H9 (cell line): Measurements from ENCODE around the gene IRF2. TPM values are rescaled to one million over a fixed set of nuclear protein-coding genes. Genes with fewer than 3 reads are reported as not detected.

Experiments used
- DNase-seq: peaks from one replicate; pipeline ENCODE4 v3.0.0-alpha.2; 2017
- H2AFZ ChIP-seq: one replicate; pipeline ENCODE4 v1.6.1; 2013; ENCODE audit warnings: mild to moderate bottlenecking, low read length, control low read depth, moderate library complexity
- H2AK5ac ChIP-seq: 2 replicates; pipeline ENCODE4 v1.6.1; 2013; ENCODE audit warnings: low read length, control low read depth, mixed read lengths; ENCODE audit not compliant: insufficient read length
- H2BK120ac ChIP-seq: one replicate; pipeline ENCODE4 v1.6.1; 2013; ENCODE audit warnings: low read depth, mild to moderate bottlenecking, low read length, control low read depth, inconsistent platforms; ENCODE audit not compliant: poor library complexity, severe bottlenecking
- H2BK12ac ChIP-seq: 2 replicates; pipeline ENCODE4 v1.6.1; 2013; ENCODE audit warnings: low read length, control low read depth, mixed read lengths, low read depth; ENCODE audit not compliant: insufficient read length
- H2BK15ac ChIP-seq: 2 replicates; pipeline ENCODE4 v1.6.1; 2013; ENCODE audit warnings: low read depth, low read length, control low read depth
- H2BK20ac ChIP-seq: one replicate; pipeline ENCODE4 v1.6.1; 2013; ENCODE audit warnings: low read depth, mild to moderate bottlenecking, low read length, control low read depth, inconsistent platforms; ENCODE audit not compliant: poor library complexity, severe bottlenecking
- H2BK5ac ChIP-seq: 2 replicates; pipeline ENCODE4 v1.6.1; 2013; ENCODE audit warnings: low read length, control low read depth, mixed read lengths; ENCODE audit not compliant: insufficient read length
- H3K14ac ChIP-seq: 2 replicates; pipeline ENCODE4 v1.6.1; 2013; ENCODE audit warnings: low read length, control low read depth; ENCODE audit not compliant: insufficient read depth
- H3K18ac ChIP-seq: 2 replicates; pipeline ENCODE4 v1.6.1; 2013; ENCODE audit warnings: low read depth, mild to moderate bottlenecking, mixed read lengths, low read length, control low read depth; ENCODE audit not compliant: insufficient read length
- H3K23ac ChIP-seq: 2 replicates; pipeline ENCODE4 v1.6.1; 2013; ENCODE audit warnings: low read length, control low read depth, mixed read lengths, low read depth; ENCODE audit not compliant: insufficient read length
- H3K23me2 ChIP-seq: 2 replicates; pipeline ENCODE4 v1.6.1; 2013; ENCODE audit warnings: low read depth, mild to moderate bottlenecking, mixed read lengths, low read length, control low read depth; ENCODE audit not compliant: insufficient read length, poor library complexity, severe bottlenecking
- H3K27ac ChIP-seq: 2 replicates; pipeline ENCODE4 v1.5.1; 2013; ENCODE audit warnings: low read length, control low read depth, mixed read lengths, low read depth; ENCODE audit not compliant: insufficient read length
- H3K27me3 ChIP-seq: 2 replicates; pipeline ENCODE4 v1.6.1; 2013; ENCODE audit warnings: low read length, control low read depth, inconsistent platforms; ENCODE audit not compliant: insufficient read depth
- H3K4ac ChIP-seq: 2 replicates; pipeline ENCODE4 v1.6.1; 2013; ENCODE audit warnings: low read depth, mild to moderate bottlenecking, control low read depth, inconsistent platforms, low read length, moderate library complexity
- H3K4me1 ChIP-seq: 2 replicates; pipeline ENCODE4 v1.6.1; 2013; ENCODE audit warnings: low read length, control low read depth, inconsistent platforms; ENCODE audit not compliant: insufficient read depth
- H3K4me2 ChIP-seq: 2 replicates; pipeline ENCODE4 v1.6.1; 2013; ENCODE audit warnings: low read length, control low read depth, mixed read lengths; ENCODE audit not compliant: insufficient read length, insufficient read depth
- H3K56ac ChIP-seq: 2 replicates; pipeline ENCODE4 v1.6.1; 2013; ENCODE audit warnings: low read depth, mild to moderate bottlenecking, mixed read lengths, low read length, control low read depth; ENCODE audit not compliant: insufficient read length
- H3K79me1 ChIP-seq: 2 replicates; pipeline ENCODE4 v1.6.1; 2013; ENCODE audit warnings: low read depth, mild to moderate bottlenecking, moderate library complexity, low read length, control low read depth, inconsistent platforms; ENCODE audit not compliant: insufficient read depth, poor library complexity, severe bottlenecking
- H3K79me2 ChIP-seq: 2 replicates; pipeline ENCODE4 v1.6.1; 2013; ENCODE audit warnings: low read length, control low read depth, inconsistent platforms; ENCODE audit not compliant: insufficient read depth
- H3K9ac ChIP-seq: 2 replicates; pipeline ENCODE4 v1.6.1; 2013; ENCODE audit warnings: low read length, control low read depth, mixed read lengths; ENCODE audit not compliant: insufficient read length; ENCODE audit errors: extremely low read depth
- H3K9me3 ChIP-seq: one replicate; pipeline ENCODE4 v1.6.1; 2013; ENCODE audit warnings: low read depth, low read length, inconsistent platforms; ENCODE audit not compliant: control insufficient read depth
- H3T11ph ChIP-seq: one replicate; pipeline ENCODE4 v1.6.1; 2013; ENCODE audit warnings: mild to moderate bottlenecking, low read length, control low read depth, inconsistent platforms
- H4K20me1 ChIP-seq: one replicate; pipeline ENCODE4 v1.6.1; 2013; ENCODE audit not compliant: control insufficient read depth, insufficient read length, insufficient read depth
- H4K5ac ChIP-seq: 2 replicates; pipeline ENCODE4 v1.6.1; 2013; ENCODE audit warnings: low read depth, mild to moderate bottlenecking, mixed read lengths, low read length, control low read depth; ENCODE audit not compliant: insufficient read length
- H4K8ac ChIP-seq: replicated peaks from 2 replicates; pipeline ENCODE4 v1.6.1; 2013; ENCODE audit warnings: low read length, control low read depth, mixed read lengths, low read depth; ENCODE audit not compliant: insufficient read length
- H4K91ac ChIP-seq: 2 replicates; pipeline ENCODE4 v1.6.1; 2013; ENCODE audit warnings: low read depth, mild to moderate bottlenecking, moderate library complexity, mixed read lengths, low read length, control low read depth; ENCODE audit not compliant: insufficient read length
- H3K27ac Mint-ChIP-seq, 3 experiments: 2 replicates in 2 of 3; 3 replicates in 1 of 3; pipeline ENCODE4 v1.8.0; 2020 to 2021; ENCODE audit warnings: mixed read lengths in 3 of 3, mild to moderate bottlenecking in 1 of 3, moderate library complexity in 1 of 3
- H3K27me3 Mint-ChIP-seq: 2 replicates; pipeline ENCODE4 v1.8.0; 2021; ENCODE audit warnings: low read depth, mild to moderate bottlenecking, moderate library complexity, mixed read lengths
- H3K36me3 Mint-ChIP-seq, 3 experiments: 2 replicates in 2 of 3; 3 replicates in 1 of 3; pipeline ENCODE4 v1.8.0; 2020 to 2021; ENCODE audit warnings: low read depth in 3 of 3, mixed read lengths in 3 of 3; ENCODE audit not compliant: insufficient read depth in 1 of 3
- H3K4me1 Mint-ChIP-seq, 2 experiments: 2 replicates each; pipeline ENCODE4 v1.8.0; 2020; ENCODE audit warnings: mixed read lengths in 2 of 2
- H3K4me3 Mint-ChIP-seq, 2 experiments: 2 replicates in 1 of 2; 3 replicates in 1 of 2; pipeline ENCODE4 v1.8.0; 2020 to 2021; ENCODE audit warnings: mild to moderate bottlenecking in 2 of 2, mixed read lengths in 2 of 2, moderate library complexity in 1 of 2
- H3K9me3 Mint-ChIP-seq, 2 experiments: 2 replicates in 1 of 2; 3 replicates in 1 of 2; pipeline ENCODE4 v1.8.0; 2020; ENCODE audit warnings: mild to moderate bottlenecking in 2 of 2, mixed read lengths in 2 of 2, moderate library complexity in 1 of 2
- CTCF ChIP-seq: fragments of 200-600 bp; sonication (generic); conservative IDR thresholded peaks from 3 replicates; pipeline ENCODE4 v1.8.0; 2021; ENCODE audit warnings: antibody characterized with exemption, mild to moderate bottlenecking
- WGBS: extraction: QIAGEN DNeasy Blood & Tissue Kit; methylation state at CpG from one replicate; pipeline ENCODE4 v1.1.7; 2013; ENCODE audit warnings: missing lambda C conversion rate, low lambda C conversion rate, mixed read lengths; ENCODE audit not compliant: insufficient read length; ENCODE audit errors: extremely low coverage; 5-methylcytosine and 5-hydroxymethylcytosine counted together
- total RNA-seq: library from RNA; stranded (reverse); gene quantifications from 2 replicates; pipeline ENCODE4 v1.2.1, GENCODE V29; 2021

The IRF2 gene
- total RNA-seq, 1 experiment from 2014 or later = 13.5 TPM

DNA sequence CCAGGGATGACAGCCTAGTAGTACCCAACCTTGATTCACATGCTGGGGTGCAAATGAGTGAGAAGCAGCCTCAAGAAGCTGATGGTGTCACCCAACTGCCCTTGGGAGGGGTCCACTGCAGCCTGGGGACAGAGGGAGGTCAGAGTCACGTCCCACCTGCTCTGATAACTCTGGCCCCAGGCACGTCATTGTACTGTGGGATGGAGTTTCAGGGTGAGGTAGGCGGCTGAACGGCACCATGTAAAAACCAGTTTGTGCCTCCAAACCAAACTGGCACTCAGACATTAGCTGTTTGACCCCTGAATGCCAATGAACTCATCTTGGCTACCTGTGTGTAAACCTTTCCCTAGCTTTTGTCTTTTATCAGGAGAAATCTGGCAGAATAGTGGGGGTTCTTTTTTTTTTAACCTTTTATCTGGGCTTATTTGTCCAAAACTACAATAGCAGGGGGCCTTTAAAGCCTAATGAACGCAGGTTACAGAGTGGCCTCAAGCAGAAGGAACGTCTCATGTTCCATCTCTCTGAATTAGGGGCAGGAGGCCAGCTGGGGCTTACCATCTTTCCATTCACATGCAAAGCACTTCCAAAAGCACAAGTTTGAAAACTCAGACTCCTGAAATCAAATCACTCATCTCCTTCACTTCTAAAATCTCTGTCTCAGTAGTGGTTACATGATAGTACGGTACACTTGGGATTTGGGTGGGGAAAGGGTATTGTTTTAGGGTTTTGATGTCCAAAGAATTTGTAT, 89.4 kb downstream of the IRF2 start:
- no peak overlapping the region for H2BK12ac ChIP-seq
- H3K79me1 ChIP-seq = no peaks in the 10 kb centered on the region
- H3K4me1 ChIP-seq = peaks cover 33% of the 10 kb centered on the region
- H4K8ac ChIP-seq = no peak overlapping the region
- H3K4me3 Mint-ChIP-seq = no peak overlapping the region
- H2AFZ ChIP-seq = no peak overlapping the region
- no peaks in the 10 kb centered on the region for H3K23me2 ChIP-seq
- peak; percentile 27 for DNase-seq
- no peak overlapping the region for H2AK5ac ChIP-seq
- no peaks in the 10 kb centered on the region for H3K9me3 ChIP-seq
- whole genome bisulfite sequencing = no CpG with 5 or more reads among the region's 7 CpGs
- no peak overlapping the region for H3T11ph ChIP-seq
- H3K9me3 Mint-ChIP-seq = no peaks in the 10 kb centered on the region; a peak in 1 of 5 replicates
- H3K4me2 ChIP-seq = no peak overlapping the region
- no peak overlapping the region for H3K14ac ChIP-seq
- H3K27me3 ChIP-seq = no peaks in the 10 kb centered on the region
- no peak overlapping the region for H2BK120ac ChIP-seq
- H3K27ac Mint-ChIP-seq = peak overlapping the region in 2 of 3 experiments; percentile 23 to 59; a peak in 1 of 7 replicates
- H3K18ac ChIP-seq = no peak overlapping the region
- H2BK15ac ChIP-seq = no peak overlapping the region
- peak overlapping the region; percentile 86 for H3K27ac ChIP-seq
- no peak overlapping the region for H3K56ac ChIP-seq
- no peak overlapping the region for H2BK5ac ChIP-seq
- no peak overlapping the region for H3K23ac ChIP-seq
- H4K5ac ChIP-seq = no peak overlapping the region
- H2BK20ac ChIP-seq = no peak overlapping the region
- no peak overlapping the region for H4K91ac ChIP-seq
- peaks cover 73 to 78% of the 10 kb centered on the region in 2 experiments for H3K4me1 Mint-ChIP-seq
- no peak overlapping the region for H3K4ac ChIP-seq
- H4K20me1 ChIP-seq = no peaks in the 10 kb centered on the region
- peaks cover 10 to 13% (median 10%) of the 10 kb centered on the region in 3 experiments; a peak in 6 of 7 replicates for H3K36me3 Mint-ChIP-seq
- no peaks in the 10 kb centered on the region for H3K79me2 ChIP-seq
- no peak overlapping the region for H3K9ac ChIP-seq
- no peak for TF ChIP-seq CTCF
- no peaks in the 10 kb centered on the region; the same call in 1 of the 2 replicates for H3K27me3 Mint-ChIP-seq
